H1 (cell line): ENCODE results near the gene TTPAL. TPM values are rescaled to one million over a fixed set of nuclear protein-coding genes. Genes with fewer than 3 reads are reported as not detected.

ENCODE experiments used
- CTCF ChIA-PET: fragments of 300-600 bp; sonication (Branson Sonifier 250); formaldehyde crosslinking; loops from one replicate; lab custom pipeline; 2021; ENCODE audit not compliant: partially characterized antibody; lab: Charles Lee
- POLR2A ChIA-PET: fragments of 300-600 bp; sonication (Branson Sonifier 250); formaldehyde crosslinking; loops from one replicate; lab custom pipeline; 2021; ENCODE audit warnings: inconsistent platforms; ENCODE audit not compliant: partially characterized antibody; lab: Charles Lee
- DNase-seq, 2 experiments: peaks; one replicate each; pipeline versions ENCODE4 v3.0.0 to v3.0.0-alpha.2; 2010 to 2022; ENCODE audit warnings: low spot score in 2 of 2, low read depth in 1 of 2, mixed read lengths in 1 of 2
- FAIRE-seq: peaks from 2 replicates; lab custom pipeline; 2011; peaks lifted over from hg19 to GRCh38; lab: Jason Lieb, UNC
- H2AFZ ChIP-seq: 2 replicates; pipeline ENCODE4 v1.8.1; 2012; ENCODE audit warnings: low read length, inconsistent platforms
- H2AK5ac ChIP-seq: 2 replicates; pipeline ENCODE4 v1.6.1; 2013; ENCODE audit warnings: low read depth, low read length
- H2BK120ac ChIP-seq: replicated peaks from 2 replicates; pipeline ENCODE3; 2013; ENCODE audit warnings: low read depth, low read length, inconsistent platforms
- H2BK12ac ChIP-seq: 2 replicates; pipeline ENCODE4 v1.6.1; 2013; ENCODE audit warnings: low read depth, low read length
- H2BK15ac ChIP-seq: 2 replicates; pipeline ENCODE4 v1.6.1; 2013; ENCODE audit warnings: low read length
- H2BK20ac ChIP-seq: 2 replicates; pipeline ENCODE4 v1.6.1; 2013; ENCODE audit warnings: low read length
- H2BK5ac ChIP-seq: 2 replicates; pipeline ENCODE4 v1.6.1; 2013; ENCODE audit warnings: low read depth, low read length
- H3K14ac ChIP-seq: 2 replicates; pipeline ENCODE4 v1.6.1; 2013; ENCODE audit warnings: inconsistent platforms; ENCODE audit not compliant: insufficient read length
- H3K18ac ChIP-seq: 2 replicates; pipeline ENCODE4 v1.6.1; 2013; ENCODE audit warnings: low read length; ENCODE audit errors: extremely low read depth
- H3K23ac ChIP-seq: 2 replicates; pipeline ENCODE4 v1.6.1; 2013; ENCODE audit warnings: inconsistent platforms; ENCODE audit not compliant: insufficient read length
- H3K23me2 ChIP-seq: 2 replicates; pipeline ENCODE4 v1.6.1; 2013; ENCODE audit warnings: low read depth, low read length
- H3K27ac ChIP-seq: 2 replicates; pipeline ENCODE4 v1.6.1; 2011; ENCODE audit warnings: low read depth, low read length, inconsistent platforms
- H3K27me3 ChIP-seq, 4 experiments: replicated peaks in 1 of 4; 1 replicate in 1 of 4; 2 replicates in 3 of 4; pipeline versions ENCODE4 v1.6.1 to v1.8.1; 2011 to 2013; ENCODE audit warnings: low read length in 3 of 4, mild to moderate bottlenecking in 3 of 4, inconsistent platforms in 2 of 4, mixed read lengths in 2 of 4, moderate library complexity in 1 of 4; ENCODE audit not compliant: control insufficient read depth in 3 of 4, insufficient read depth in 3 of 4; ENCODE audit errors: extremely low read depth in 1 of 4
- H3K36me3 ChIP-seq, 4 experiments: 2 replicates each; pipeline versions ENCODE4 v1.6.1 to v1.8.1; 2011 to 2013; ENCODE audit warnings: mild to moderate bottlenecking in 4 of 4, low read length in 3 of 4, moderate library complexity in 2 of 4, control low read depth in 1 of 4, inconsistent platforms in 1 of 4; ENCODE audit not compliant: insufficient read depth in 4 of 4, control insufficient read depth in 2 of 4
- H3K4ac ChIP-seq: replicated peaks from 2 replicates; pipeline ENCODE3; 2013; ENCODE audit warnings: low read length, low read depth, mixed read lengths, inconsistent platforms; ENCODE audit not compliant: insufficient read length
- H3K4me1 ChIP-seq, 4 experiments: replicated peaks in 1 of 4; 1 replicate in 1 of 4; 2 replicates in 3 of 4; pipeline versions ENCODE4 v1.6.1 to v1.8.1; 2011 to 2013; ENCODE audit warnings: low read length in 3 of 4, inconsistent platforms in 2 of 4, mixed read lengths in 1 of 4; ENCODE audit not compliant: insufficient read depth in 4 of 4, control insufficient read depth in 3 of 4
- H3K4me2 ChIP-seq, 2 experiments: 2 replicates each; pipeline versions ENCODE4 v1.6.1 to v1.8.1; 2011 to 2013; ENCODE audit warnings: low read depth in 2 of 2, low read length in 2 of 2, control low read depth in 1 of 2, inconsistent platforms in 1 of 2, mild to moderate bottlenecking in 1 of 2; ENCODE audit not compliant: insufficient read depth in 1 of 2
- H3K4me3 ChIP-seq, 4 experiments: fragments of 200-600, 300-600 bp in 1 of 4; sonication (generic), shearing (Covaris generic), sonication (Bioruptor Twin) in 1 of 4; 2 replicates each; pipeline versions ENCODE4 v1.5.1 to v1.8.1; 2011 to 2016; ENCODE audit warnings: low read length in 4 of 4, low read depth in 3 of 4, control low read depth in 2 of 4, inconsistent platforms in 2 of 4, mild to moderate bottlenecking in 2 of 4, mixed read lengths in 1 of 4, moderate library complexity in 1 of 4; ENCODE audit not compliant: insufficient read depth in 2 of 4; ENCODE audit errors: extremely low read depth in 1 of 4
- H3K56ac ChIP-seq: replicated peaks from 2 replicates; pipeline ENCODE3; 2013; ENCODE audit warnings: low read depth, mild to moderate bottlenecking, mixed read lengths, low read length, inconsistent platforms; ENCODE audit not compliant: insufficient read length
- H3K79me1 ChIP-seq: 2 replicates; pipeline ENCODE4 v1.6.1; 2013; ENCODE audit warnings: low read depth, low read length, control low read depth
- H3K79me2 ChIP-seq, 2 experiments: 2 replicates each; pipeline versions ENCODE4 v1.6.1 to v1.8.1; 2012 to 2013; ENCODE audit warnings: low read length in 2 of 2, mild to moderate bottlenecking in 2 of 2, inconsistent platforms in 1 of 2; ENCODE audit not compliant: insufficient read depth in 2 of 2, control insufficient read depth in 1 of 2
- H3K9ac ChIP-seq, 4 experiments: replicated peaks in 1 of 4; 1 replicate in 1 of 4; 2 replicates in 3 of 4; pipeline versions ENCODE4 v1.6.1 to v1.8.1; 2011 to 2013; ENCODE audit warnings: low read depth in 3 of 4, low read length in 3 of 4, control low read depth in 2 of 4, mild to moderate bottlenecking in 2 of 4, moderate library complexity in 2 of 4, inconsistent platforms in 1 of 4; ENCODE audit errors: extremely low read depth in 1 of 4
- H3K9me3 ChIP-seq, 2 experiments: 2 replicates each; pipeline versions ENCODE4 v1.6.1 to v1.8.1; 2012 to 2013; ENCODE audit warnings: mild to moderate bottlenecking in 2 of 2, moderate library complexity in 2 of 2, control low read depth in 1 of 2, inconsistent platforms in 1 of 2, low read depth in 1 of 2, low read length in 1 of 2, mixed read lengths in 1 of 2; ENCODE audit not compliant: insufficient read depth in 2 of 2
- H4K20me1 ChIP-seq, 2 experiments: replicated peaks in 1 of 2; 2 replicates each; pipeline versions ENCODE3 to v1.8.1; 2011 to 2013; ENCODE audit warnings: inconsistent platforms in 2 of 2, low read length in 2 of 2, mild to moderate bottlenecking in 1 of 2; ENCODE audit not compliant: insufficient read depth in 2 of 2, control insufficient read depth in 1 of 2
- H4K5ac ChIP-seq: 2 replicates; pipeline ENCODE4 v1.6.1; 2013; ENCODE audit warnings: low read length, low read depth, mixed read lengths, inconsistent platforms; ENCODE audit not compliant: insufficient read length
- H4K8ac ChIP-seq: 2 replicates; pipeline ENCODE4 v1.8.0; 2013; ENCODE audit warnings: mild to moderate bottlenecking, moderate library complexity, low read length, inconsistent platforms; ENCODE audit not compliant: insufficient read depth; ENCODE audit errors: extremely low read depth
- H4K91ac ChIP-seq: replicated peaks from 2 replicates; pipeline ENCODE3; 2013; ENCODE audit warnings: low read length, mixed read lengths, inconsistent platforms; ENCODE audit not compliant: insufficient read length
- SIRT6 ChIP-seq: IDR thresholded peaks from one replicate; pipeline ENCODE4 v1.7.1; 2012; ENCODE audit warnings: low read length, inconsistent platforms
- YY1 ChIP-seq: IDR thresholded peaks from 2 replicates; pipeline ENCODE4 v1.6.1; 2011; ENCODE audit warnings: low read depth, mild to moderate bottlenecking, low read length
- WGBS, 2 experiments: shearing (Covaris generic) in 1 of 2; methylation state at CpG; one replicate each; pipeline versions ENCODE4 v1.1.6 to v1.1.7; 2013 to 2015; ENCODE audit warnings: low lambda C conversion rate in 2 of 2, mixed read lengths in 2 of 2, inconsistent platforms in 1 of 2, low coverage in 1 of 2, missing lambda C conversion rate in 1 of 2; ENCODE audit not compliant: insufficient replicate concordance in 2 of 2, insufficient coverage in 1 of 2, insufficient read length in 1 of 2; ENCODE audit errors: extremely low coverage in 1 of 2, missing lambda C conversion rate in 1 of 2; 5-methylcytosine and 5-hydroxymethylcytosine counted together
- polyA plus RNA-seq, 7 experiments: library from polyadenylated mRNA; depleted of rRNA in 3 of 7; stranded (reverse) in 5 of 7; unstranded in 2 of 7; fragments of >200 nt in 5 of 7; fragments of 200-250 nt in 2 of 7; gene quantifications; 1 replicate in 5 of 7; 2 replicates in 1 of 7; 4 replicates in 1 of 7; pipeline versions ENCODE4 v1.2.1 to v1.2.3, GENCODE V29; 2011 to 2013; ENCODE audit warnings: missing spikeins in 2 of 7, mixed read lengths in 2 of 7
- total RNA-seq: library from RNA; stranded (reverse); fragmentation: NEBNext Ultra II Directional; extraction: Animal tissue kit (Norgen Biotek cat#: 25700); gene quantifications from 2 replicates; pipeline ENCODE4 v1.2.1, GENCODE V29; 2021

TTPAL gene
- total and polyA plus RNA-seq, 2 of the 8 experiments (the other 6 are each of a cell fraction or from before 2014, with no cell fraction given), result 2.8 to 14.0 TPM

- 90% methylated on average over 8 of the region's 12 CpGs; no CpG with 5 or more reads in 1 of the 2 experiments for WGBS, 2 experiments
- TF ChIP-seq YY1 (0 out of 2 replicates have a peak, but pooled peaks have one; percentile 51), SIRT6 (no peak)
These were observed 39.9 kb upstream of the TTPAL start for GRCh38 chr20:44435630-44436335.

More at GRCh38 chr20:44435630-44436335, 39.9 kb upstream of the TTPAL start:
- Histone ChIP-seq H2BK20ac (no peak overlapping the region), H2BK15ac (no peak overlapping the region), H3K18ac (no peak overlapping the region), H2BK5ac (no peak overlapping the region), H3K79me1 (no peaks in the 10 kb centered on the region), H3K23me2 (no peaks in the 10 kb centered on the region), H3K9me3 (no peaks in the 10 kb centered on the region), H2BK120ac (no peak overlapping the region), H2AFZ (0 out of 2 replicates have a peak overlapping the region, but pooled peaks have one; percentile 29), H3K56ac (no peak overlapping the region), H3K4ac (no peak overlapping the region), H4K5ac (no peak overlapping the region), H3K4me1 (no peaks in the 10 kb centered on the region), H4K20me1 (no peaks in the 10 kb centered on the region), H4K8ac (no peak overlapping the region), H3K23ac (no peak overlapping the region), H3K9ac (no peak overlapping the region), H4K91ac (no peak overlapping the region), H2BK12ac (no peak overlapping the region), H3K79me2 (no peaks in the 10 kb centered on the region), H3K14ac (no peak overlapping the region), H3K4me3 (no peak overlapping the region), H3K27me3 (no peaks in the 10 kb centered on the region), H2AK5ac (no peak overlapping the region), H3K4me2 (no peak overlapping the region), H3K36me3 (no peaks in the 10 kb centered on the region), H3K27ac (no peak overlapping the region)
- POLR2A ChIA-PET, result no interaction called here
- CTCF ChIA-PET, result interaction anchor here (0.6 to 3.0 kb wide), 4 partner anchors 14 to 70 kb away, joined by 3 to 15 read pairs (median 6); no protein-coding TSS in a partner anchor
- DNase-seq (no peak), FAIRE-seq (no peak)
